Measurements from ENCODE around the gene ZNF518B. TPM values are rescaled to one million over a fixed set of nuclear protein-coding genes. Genes with fewer than 3 reads are reported as not detected.
"Not testable (repeated sequence)": the region's sequence is repeated elsewhere in the genome, so short reads cannot be mapped to it uniquely, and the experiment has no call there.

Gene ZNF518B
- total RNA-seq, 1 experiment from 2014 or later, result 18.4 TPM

DNA sequence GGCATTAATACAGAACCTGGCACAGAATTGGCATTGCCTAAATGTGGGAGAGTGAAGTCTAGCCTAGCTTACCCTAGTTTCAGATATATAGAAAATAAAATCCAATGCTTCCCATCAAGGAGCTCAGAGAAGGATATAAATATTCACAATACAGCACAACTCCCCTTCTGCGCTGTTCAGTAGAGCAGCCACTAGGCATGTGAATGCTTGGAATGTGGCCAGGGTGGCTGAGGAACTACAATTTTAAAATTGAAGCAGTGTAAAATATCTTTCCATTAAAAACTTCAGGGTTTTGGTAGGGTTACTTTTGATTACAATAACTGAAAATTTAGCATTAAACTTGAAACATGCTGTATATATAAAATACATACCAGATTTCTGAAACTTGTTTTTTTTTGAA, 19.5 kb downstream of the ZNF518B start:
- peaks cover 4% of the 10 kb centered on the region; the same call in 1 of the 2 replicates for H3K36me3 Mint-ChIP-seq
- peaks cover 2% of the 10 kb centered on the region; the same call in 1 of the 2 replicates for H3K9me3 Mint-ChIP-seq
- no peak overlapping the region for H3K4me3 Mint-ChIP-seq
- DNase-seq (ENCODE audit: low spot score) (no peak), ATAC-seq (no peak)
- POLR2A ChIA-PET, result no interaction called here
- TF ChIP-seq, protein P1, sequence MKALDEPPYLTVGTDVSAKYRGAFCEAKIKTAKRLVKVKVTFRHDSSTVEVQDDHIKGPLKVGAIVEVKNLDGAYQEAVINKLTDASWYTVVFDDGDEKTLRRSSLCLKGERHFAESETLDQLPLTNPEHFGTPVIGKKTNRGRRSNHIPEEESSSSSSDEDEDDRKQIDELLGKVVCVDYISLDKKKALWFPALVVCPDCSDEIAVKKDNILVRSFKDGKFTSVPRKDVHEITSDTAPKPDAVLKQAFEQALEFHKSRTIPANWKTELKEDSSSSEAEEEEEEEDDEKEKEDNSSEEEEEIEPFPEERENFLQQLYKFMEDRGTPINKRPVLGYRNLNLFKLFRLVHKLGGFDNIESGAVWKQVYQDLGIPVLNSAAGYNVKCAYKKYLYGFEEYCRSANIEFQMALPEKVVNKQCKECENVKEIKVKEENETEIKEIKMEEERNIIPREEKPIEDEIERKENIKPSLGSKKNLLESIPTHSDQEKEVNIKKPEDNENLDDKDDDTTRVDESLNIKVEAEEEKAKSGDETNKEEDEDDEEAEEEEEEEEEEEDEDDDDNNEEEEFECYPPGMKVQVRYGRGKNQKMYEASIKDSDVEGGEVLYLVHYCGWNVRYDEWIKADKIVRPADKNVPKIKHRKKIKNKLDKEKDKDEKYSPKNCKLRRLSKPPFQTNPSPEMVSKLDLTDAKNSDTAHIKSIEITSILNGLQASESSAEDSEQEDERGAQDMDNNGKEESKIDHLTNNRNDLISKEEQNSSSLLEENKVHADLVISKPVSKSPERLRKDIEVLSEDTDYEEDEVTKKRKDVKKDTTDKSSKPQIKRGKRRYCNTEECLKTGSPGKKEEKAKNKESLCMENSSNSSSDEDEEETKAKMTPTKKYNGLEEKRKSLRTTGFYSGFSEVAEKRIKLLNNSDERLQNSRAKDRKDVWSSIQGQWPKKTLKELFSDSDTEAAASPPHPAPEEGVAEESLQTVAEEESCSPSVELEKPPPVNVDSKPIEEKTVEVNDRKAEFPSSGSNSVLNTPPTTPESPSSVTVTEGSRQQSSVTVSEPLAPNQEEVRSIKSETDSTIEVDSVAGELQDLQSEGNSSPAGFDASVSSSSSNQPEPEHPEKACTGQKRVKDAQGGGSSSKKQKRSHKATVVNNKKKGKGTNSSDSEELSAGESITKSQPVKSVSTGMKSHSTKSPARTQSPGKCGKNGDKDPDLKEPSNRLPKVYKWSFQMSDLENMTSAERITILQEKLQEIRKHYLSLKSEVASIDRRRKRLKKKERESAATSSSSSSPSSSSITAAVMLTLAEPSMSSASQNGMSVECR (CRISPR knock-in tag; IDR thresholded peaks at IDR 0.05; ENCODE audit: borderline replicate concordance), result no peak
- TF ChIP-seq JUN (CRISPR knock-in tag; IDR thresholded peaks at IDR 0.05), result no peak
- no peak for TF ChIP-seq SP1 (CRISPR knock-in tag; conservative IDR thresholded peaks at IDR 0.05)
- TF ChIP-seq, protein P2, sequence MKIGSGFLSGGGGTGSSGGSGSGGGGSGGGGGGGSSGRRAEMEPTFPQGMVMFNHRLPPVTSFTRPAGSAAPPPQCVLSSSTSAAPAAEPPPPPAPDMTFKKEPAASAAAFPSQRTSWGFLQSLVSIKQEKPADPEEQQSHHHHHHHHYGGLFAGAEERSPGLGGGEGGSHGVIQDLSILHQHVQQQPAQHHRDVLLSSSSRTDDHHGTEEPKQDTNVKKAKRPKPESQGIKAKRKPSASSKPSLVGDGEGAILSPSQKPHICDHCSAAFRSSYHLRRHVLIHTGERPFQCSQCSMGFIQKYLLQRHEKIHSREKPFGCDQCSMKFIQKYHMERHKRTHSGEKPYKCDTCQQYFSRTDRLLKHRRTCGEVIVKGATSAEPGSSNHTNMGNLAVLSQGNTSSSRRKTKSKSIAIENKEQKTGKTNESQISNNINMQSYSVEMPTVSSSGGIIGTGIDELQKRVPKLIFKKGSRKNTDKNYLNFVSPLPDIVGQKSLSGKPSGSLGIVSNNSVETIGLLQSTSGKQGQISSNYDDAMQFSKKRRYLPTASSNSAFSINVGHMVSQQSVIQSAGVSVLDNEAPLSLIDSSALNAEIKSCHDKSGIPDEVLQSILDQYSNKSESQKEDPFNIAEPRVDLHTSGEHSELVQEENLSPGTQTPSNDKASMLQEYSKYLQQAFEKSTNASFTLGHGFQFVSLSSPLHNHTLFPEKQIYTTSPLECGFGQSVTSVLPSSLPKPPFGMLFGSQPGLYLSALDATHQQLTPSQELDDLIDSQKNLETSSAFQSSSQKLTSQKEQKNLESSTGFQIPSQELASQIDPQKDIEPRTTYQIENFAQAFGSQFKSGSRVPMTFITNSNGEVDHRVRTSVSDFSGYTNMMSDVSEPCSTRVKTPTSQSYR (CRISPR knock-in tag; IDR thresholded peaks at IDR 0.05), result no peak
- TF ChIP-seq ZNF671 (CRISPR knock-in tag; IDR thresholded peaks at IDR 0.05), result no peak
- TF ChIP-seq TP53 (CRISPR knock-in tag; IDR thresholded peaks at IDR 0.05), result no peak
- TF ChIP-seq, protein P3, sequence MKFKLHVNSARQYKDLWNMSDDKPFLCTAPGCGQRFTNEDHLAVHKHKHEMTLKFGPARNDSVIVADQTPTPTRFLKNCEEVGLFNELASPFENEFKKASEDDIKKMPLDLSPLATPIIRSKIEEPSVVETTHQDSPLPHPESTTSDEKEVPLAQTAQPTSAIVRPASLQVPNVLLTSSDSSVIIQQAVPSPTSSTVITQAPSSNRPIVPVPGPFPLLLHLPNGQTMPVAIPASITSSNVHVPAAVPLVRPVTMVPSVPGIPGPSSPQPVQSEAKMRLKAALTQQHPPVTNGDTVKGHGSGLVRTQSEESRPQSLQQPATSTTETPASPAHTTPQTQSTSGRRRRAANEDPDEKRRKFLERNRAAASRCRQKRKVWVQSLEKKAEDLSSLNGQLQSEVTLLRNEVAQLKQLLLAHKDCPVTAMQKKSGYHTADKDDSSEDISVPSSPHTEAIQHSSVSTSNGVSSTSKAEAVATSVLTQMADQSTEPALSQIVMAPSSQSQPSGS (CRISPR knock-in tag; IDR thresholded peaks at IDR 0.05; ENCODE audit: borderline replicate concordance, low read depth), result no peak
- no peak for TF ChIP-seq KAT7 (CRISPR knock-in tag; IDR thresholded peaks at IDR 0.05; ENCODE audit: borderline replicate concordance)
- no peak for TF ChIP-seq ZNF423 (CRISPR knock-in tag; IDR thresholded peaks at IDR 0.05)
- TF ChIP-seq EMX1 (CRISPR knock-in tag; IDR thresholded peaks at IDR 0.05), result no peak
- no peak for TF ChIP-seq GTF2I (CRISPR knock-in tag; conservative IDR thresholded peaks at IDR 0.05)
- CTCF ChIA-PET, result no interaction called here
- H3K4me1 Mint-ChIP-seq, result peaks cover 12% of the 10 kb centered on the region
- H3K27ac Mint-ChIP-seq, result no peak overlapping the region
- H3K27me3 Mint-ChIP-seq (ENCODE audit: low read depth), result no peaks in the 10 kb centered on the region

DNA sequence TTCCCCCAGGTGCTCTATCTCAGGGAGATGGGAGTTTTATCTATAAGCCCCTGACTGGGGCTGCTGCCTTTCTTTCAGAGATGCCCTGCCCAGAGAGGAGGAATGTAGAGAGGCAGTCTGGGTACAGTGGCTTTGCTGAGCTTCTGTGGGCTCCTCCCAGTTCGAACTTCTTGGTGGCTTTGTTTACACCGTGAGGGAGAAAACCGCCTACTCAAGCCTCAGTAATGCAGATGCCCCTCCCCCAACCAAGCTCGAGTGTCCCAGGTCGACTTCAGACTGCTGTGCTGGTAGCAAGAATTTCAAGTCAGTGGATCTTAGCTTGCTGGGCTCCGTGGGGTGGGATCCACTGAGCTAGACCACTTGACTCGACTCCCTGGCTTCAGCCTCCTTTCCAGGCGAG, 29.5 kb downstream of the ZNF518B start:
- peak; percentile 14 for DNase-seq (ENCODE audit: low spot score)
- not testable (repeated sequence) for H3K27me3 Mint-ChIP-seq (ENCODE audit: low read depth)

DNA sequence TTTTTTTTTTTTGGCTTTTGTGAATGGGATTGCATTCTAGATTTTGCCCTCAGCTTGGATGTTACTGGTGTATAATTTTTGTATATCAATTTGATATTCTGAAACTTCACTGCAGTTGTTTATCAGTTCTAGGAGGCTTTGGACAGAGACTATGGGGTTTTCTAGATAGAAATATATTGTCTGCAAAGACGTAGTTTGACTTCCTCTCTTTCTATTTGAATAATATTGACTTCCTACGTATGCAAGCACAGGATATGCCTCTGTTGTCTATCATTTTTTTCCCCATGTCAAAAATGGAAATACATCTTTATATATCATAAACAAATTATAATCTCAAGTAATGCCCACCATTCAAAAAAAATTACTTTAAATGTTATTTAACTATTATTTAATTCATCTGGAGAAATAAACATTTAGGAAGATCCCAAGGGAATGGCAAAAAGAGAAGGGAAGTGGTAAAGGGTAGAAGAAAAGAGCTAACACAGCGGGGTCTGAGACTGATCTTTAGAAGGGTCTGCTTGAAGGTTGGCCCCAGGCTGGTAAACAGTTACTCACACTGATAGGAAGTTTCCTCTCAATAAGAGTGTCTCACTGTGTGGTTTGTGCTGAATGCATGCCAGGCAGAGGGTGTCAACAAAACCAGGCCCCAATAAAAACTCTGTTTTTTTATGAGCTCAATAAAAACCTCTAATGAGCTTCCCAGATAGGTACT, 35.7 kb downstream of the ZNF518B start:
- H3K4me3 Mint-ChIP-seq, result no peak overlapping the region
- no peak overlapping the region for H3K27ac Mint-ChIP-seq
- peaks cover 7% of the 10 kb centered on the region for H3K36me3 Mint-ChIP-seq
- DNase-seq (ENCODE audit: low spot score) (no peak), ATAC-seq (no peak)
- POLR2A ChIA-PET, result no interaction called here
- H3K27me3 Mint-ChIP-seq (ENCODE audit: low read depth), result peaks cover 3% of the 10 kb centered on the region; the same call in 1 of the 2 replicates
- CTCF ChIA-PET, result no interaction called here
- peaks cover 22% of the 10 kb centered on the region for H3K9me3 Mint-ChIP-seq
- no peaks in the 10 kb centered on the region for H3K4me1 Mint-ChIP-seq
- TF ChIP-seq CREM (CRISPR knock-in tag; IDR thresholded peaks at IDR 0.05) (no peak), ZNF138 (CRISPR knock-in tag; conservative IDR thresholded peaks at IDR 0.05) (no peak), NR3C1 (CRISPR knock-in tag; conservative IDR thresholded peaks at IDR 0.05; ENCODE audit: low read depth) (no peak), ELF4 (CRISPR knock-in tag; IDR thresholded peaks at IDR 0.05; ENCODE audit: low read depth) (no peak), ATF1 (CRISPR knock-in tag; IDR thresholded peaks at IDR 0.05) (no peak), CBFB (CRISPR knock-in tag; IDR thresholded peaks at IDR 0.05; ENCODE audit: low read depth) (no peak)
- TF ChIP-seq, protein P4, sequence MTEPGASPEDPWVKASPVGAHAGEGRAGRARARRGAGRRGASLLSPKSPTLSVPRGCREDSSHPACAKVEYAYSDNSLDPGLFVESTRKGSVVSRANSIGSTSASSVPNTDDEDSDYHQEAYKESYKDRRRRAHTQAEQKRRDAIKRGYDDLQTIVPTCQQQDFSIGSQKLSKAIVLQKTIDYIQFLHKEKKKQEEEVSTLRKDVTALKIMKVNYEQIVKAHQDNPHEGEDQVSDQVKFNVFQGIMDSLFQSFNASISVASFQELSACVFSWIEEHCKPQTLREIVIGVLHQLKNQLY (CRISPR knock-in tag; IDR thresholded peaks at IDR 0.05), result no peak
- TF ChIP-seq, protein P2 (CRISPR knock-in tag; IDR thresholded peaks at IDR 0.05), result no peak

More for the DNA sequence above, 29.5 kb downstream of the ZNF518B start:
- not testable (repeated sequence) for H3K4me3 Mint-ChIP-seq, H3K36me3 Mint-ChIP-seq, H3K27ac Mint-ChIP-seq
- ATAC-seq, result peak; percentile 73
- peaks cover 24% of the 10 kb centered on the region for H3K9me3 Mint-ChIP-seq
- CTCF ChIA-PET, result interaction anchor here (1.0 to 2.2 kb wide), 5 partner anchors 33 to 270 kb away, joined by 3 to 8 read pairs (median 3); no protein-coding TSS in a partner anchor
- H3K4me1 Mint-ChIP-seq, result peaks cover 16% of the 10 kb centered on the region
- POLR2A ChIA-PET, result interaction anchor here (1.5 kb wide), 1 partner anchor 310 kb away, joined by 4 read pairs; the partner anchor contains the start of gene WDR1
